IMR-90 (cell line): Measurements from ENCODE around the gene TSHZ1. TPM values are rescaled to one million over a fixed set of nuclear protein-coding genes. Genes with fewer than 3 reads are reported as not detected.

Experiments
- ATAC-seq: fragments of 200-7000 bp; cut with Tn5 transposase; 2 replicates; pipeline ENCODE4 v1.9.1; 2020; ENCODE audit warnings: low read depth, mild to moderate bottlenecking, moderate library complexity
- BruUV-seq: library from RNA; stranded (reverse); fragments of 400-500 nt; replicated peaks from 2 replicates; lab custom pipeline; 2021; lab: Mats Ljungman, UMichigan
- CTCF ChIA-PET: fragments of 300-600 bp; formaldehyde crosslinking; extraction: SDS; loops from one replicate; lab custom pipeline; 2021; ENCODE audit warnings: antibody characterized with exemption; lab: Yijun Ruan, JAX
- POLR2A ChIA-PET: fragments of 300-600 bp; sonication (Branson Sonifier 250); formaldehyde crosslinking; loops from one replicate; lab custom pipeline; 2022; ENCODE audit warnings: antibody characterized with exemption; ENCODE audit not compliant: unreplicated experiment; lab: Charles Lee
- DNase-seq: peaks from one replicate; pipeline ENCODE4 v3.0.0; 2013
- H2AFZ ChIP-seq: replicated peaks from 2 replicates; pipeline ENCODE3; 2013; ENCODE audit warnings: low read length, mild to moderate bottlenecking; ENCODE audit not compliant: poor library complexity
- H2AK5ac ChIP-seq: 2 replicates; pipeline ENCODE4 v1.6.1; 2013; ENCODE audit warnings: low read depth, low read length, inconsistent platforms
- H2AK9ac ChIP-seq: replicated peaks from 2 replicates; pipeline ENCODE3; 2013; ENCODE audit warnings: mild to moderate bottlenecking, low read depth, low read length, moderate library complexity; ENCODE audit not compliant: poor library complexity
- H2BK120ac ChIP-seq: 2 replicates; pipeline ENCODE4 v1.6.1; 2013; ENCODE audit warnings: low read depth, low read length, inconsistent platforms
- H2BK15ac ChIP-seq: 3 replicates; pipeline ENCODE4 v1.6.1; 2013; ENCODE audit warnings: low read depth, low read length, inconsistent platforms
- H2BK20ac ChIP-seq: 2 replicates; pipeline ENCODE4 v1.6.1; 2013; ENCODE audit warnings: low read depth, mild to moderate bottlenecking, inconsistent platforms, low read length, moderate library complexity
- H2BK5ac ChIP-seq: 2 replicates; pipeline ENCODE4 v1.6.1; 2013; ENCODE audit warnings: mild to moderate bottlenecking, low read depth, low read length, inconsistent platforms; ENCODE audit not compliant: poor library complexity, severe bottlenecking
- H3K14ac ChIP-seq: replicated peaks from 2 replicates; pipeline ENCODE4 v1.6.1; 2013; ENCODE audit warnings: low read depth, low read length, inconsistent platforms
- H3K18ac ChIP-seq: 2 replicates; pipeline ENCODE4 v1.6.1; 2013; ENCODE audit warnings: low read depth, low read length, control low read depth
- H3K23ac ChIP-seq: 2 replicates; pipeline ENCODE4 v1.6.1; 2013; ENCODE audit warnings: low read depth, low read length, inconsistent platforms
- H3K27ac ChIP-seq: 2 replicates; pipeline ENCODE4 v1.5.1; 2013; ENCODE audit warnings: mild to moderate bottlenecking, control low read depth, low read length; ENCODE audit not compliant: insufficient read depth
- H3K27me3 ChIP-seq: 2 replicates; pipeline ENCODE4 v1.6.1; 2013; ENCODE audit warnings: low read length; ENCODE audit not compliant: control insufficient read depth, insufficient read depth
- H3K36me3 ChIP-seq: 2 replicates; pipeline ENCODE4 v1.6.1; 2013; ENCODE audit warnings: low read length, mixed read lengths; ENCODE audit not compliant: control insufficient read depth, insufficient read depth
- H3K4ac ChIP-seq: 2 replicates; pipeline ENCODE4 v1.6.1; 2013; ENCODE audit warnings: low read depth, low read length, inconsistent platforms
- H3K4me1 ChIP-seq: 2 replicates; pipeline ENCODE4 v1.6.1; 2013; ENCODE audit warnings: low read length, mixed read lengths; ENCODE audit not compliant: control insufficient read depth, insufficient read depth
- H3K4me2 ChIP-seq: 2 replicates; pipeline ENCODE4 v1.6.1; 2013; ENCODE audit warnings: low read depth, mild to moderate bottlenecking, control low read depth, low read length, moderate library complexity
- H3K4me3 ChIP-seq: 2 replicates; pipeline ENCODE4 v1.5.1; 2013; ENCODE audit warnings: low read depth, mild to moderate bottlenecking, control low read depth, low read length, moderate library complexity; ENCODE audit not compliant: insufficient read depth
- H3K56ac ChIP-seq: 2 replicates; pipeline ENCODE4 v1.6.1; 2013; ENCODE audit warnings: low read length, inconsistent platforms; ENCODE audit not compliant: insufficient read depth; ENCODE audit errors: extremely low read depth
- H3K79me1 ChIP-seq, 2 experiments: 2 replicates each; pipeline ENCODE4 v1.6.1; 2013; ENCODE audit warnings: low read length in 2 of 2, inconsistent platforms in 1 of 2, low read depth in 1 of 2
- H3K9ac ChIP-seq: 2 replicates; pipeline ENCODE4 v1.6.1; 2013; ENCODE audit warnings: low read depth, low read length, control low read depth
- H3K9me1 ChIP-seq: 2 replicates; pipeline ENCODE4 v1.6.1; 2013; ENCODE audit warnings: low read length, inconsistent platforms; ENCODE audit not compliant: insufficient read depth
- H3K9me3 ChIP-seq: 2 replicates; pipeline ENCODE4 v1.6.1; 2013; ENCODE audit warnings: low read length; ENCODE audit not compliant: control insufficient read depth, insufficient read depth
- H4K20me1 ChIP-seq: 2 replicates; pipeline ENCODE4 v1.6.1; 2013; ENCODE audit warnings: low read length, inconsistent platforms; ENCODE audit not compliant: insufficient read depth
- H4K5ac ChIP-seq: 2 replicates; pipeline ENCODE4 v1.6.1; 2013; ENCODE audit warnings: mild to moderate bottlenecking, low read depth, low read length, control low read depth
- H4K8ac ChIP-seq, 2 experiments: 2 replicates each; pipeline ENCODE4 v1.6.1; 2013; ENCODE audit warnings: low read depth in 2 of 2, low read length in 2 of 2, control low read depth in 1 of 2, inconsistent platforms in 1 of 2
- H4K91ac ChIP-seq: 2 replicates; pipeline ENCODE4 v1.6.1; 2013; ENCODE audit warnings: low read depth, low read length, inconsistent platforms; ENCODE audit not compliant: insufficient read depth
- CHD1 ChIP-seq: IDR thresholded peaks from 2 replicates; pipeline ENCODE4 v1.6.1; 2012; ENCODE audit warnings: low read depth, low read length, improper control_type of control experiment
- CTCF ChIP-seq: conservative IDR thresholded peaks from 2 replicates; pipeline ENCODE4 v1.5.1; 2012; ENCODE audit warnings: mild to moderate bottlenecking, low read depth, low read length, improper control_type of control experiment
- ELK1 ChIP-seq: fragments of 150-350 bp; IDR thresholded peaks from 2 replicates; pipeline ENCODE4 v1.6.1; 2016; ENCODE audit warnings: low read depth, mild to moderate bottlenecking, low read length, moderate library complexity, borderline replicate concordance
- FOS ChIP-seq: fragments of 150-350 bp; IDR thresholded peaks from 2 replicates; pipeline ENCODE4 v1.6.1; 2016; ENCODE audit warnings: low read depth, low read length
- MAFK ChIP-seq: IDR thresholded peaks from 2 replicates; pipeline ENCODE4 v1.6.1; 2012; ENCODE audit warnings: low read depth, low read length, improper control_type of control experiment
- MAZ ChIP-seq: IDR thresholded peaks from 2 replicates; pipeline ENCODE4 v1.6.1; 2012; ENCODE audit warnings: low read depth, mild to moderate bottlenecking, low read length, improper control_type of control experiment, moderate library complexity, borderline replicate concordance
- MXI1 ChIP-seq: IDR thresholded peaks from 2 replicates; pipeline ENCODE4 v1.6.1; 2012; ENCODE audit warnings: low read depth, mild to moderate bottlenecking, low read length, moderate library complexity, borderline replicate concordance
- NFE2L2 ChIP-seq: fragments of 150-350 bp; IDR thresholded peaks from 2 replicates; pipeline ENCODE4 v1.6.1; 2016; ENCODE audit warnings: low read depth, mild to moderate bottlenecking, low read length
- POLR2A ChIP-seq: IDR thresholded peaks from 2 replicates; pipeline ENCODE4 v1.6.1; 2012; ENCODE audit warnings: mild to moderate bottlenecking, low read depth, low read length
- RAD21 ChIP-seq: IDR thresholded peaks from 2 replicates; pipeline ENCODE4 v1.6.1; 2012; ENCODE audit warnings: low read length, improper control_type of control experiment
- RCOR1 ChIP-seq: IDR thresholded peaks from 2 replicates; pipeline ENCODE4 v1.6.1; 2012; ENCODE audit warnings: mild to moderate bottlenecking, low read length, improper control_type of control experiment; ENCODE audit not compliant: insufficient replicate concordance
- RFX5 ChIP-seq: IDR thresholded peaks from 2 replicates; pipeline ENCODE4 v1.8.0; 2012; ENCODE audit warnings: low read depth, mild to moderate bottlenecking, low read length, moderate library complexity
- SMC3 ChIP-seq: fragments of 150-350 bp; IDR thresholded peaks from 2 replicates; pipeline ENCODE4 v1.6.1; 2016; ENCODE audit warnings: low read depth, mild to moderate bottlenecking, antibody characterized with exemption, low read length, moderate library complexity
- WGBS, 2 experiments: methylation state at CpG; one replicate each; pipeline versions ENCODE4 v1.1.5 to v1.1.7; 2013; ENCODE audit warnings: missing lambda C conversion rate in 2 of 2; ENCODE audit not compliant: insufficient read length in 1 of 2; ENCODE audit errors: extremely low coverage in 2 of 2; 5-methylcytosine and 5-hydroxymethylcytosine counted together
- dilution Hi-C: fragments of 300-500 bp; cut with HindIII; formaldehyde crosslinking; loops from one replicate; pipeline ENCODE4 v1.14.3; 2018; ENCODE audit warnings: low sequenced_read_pairs; ENCODE audit not compliant: unreplicated experiment
- in situ Hi-C: fragments of 300-500 bp; cut with MboI; formaldehyde crosslinking; loops from 3 replicates; pipeline ENCODE4 v1.14.3; 2019; ENCODE audit warnings: low sequenced_read_pairs, inconsistent platforms, mixed read lengths
- intact Hi-C: fragments of 100-400 bp; cut with micrococcal nuclease; formaldehyde crosslinking; loops from 2 replicates; pipeline ENCODE4 v1.10.0; 2022
- polyA plus RNA-seq, 3 experiments: library from polyadenylated mRNA; depleted of rRNA; stranded (reverse); fragments of >200 nt; gene quantifications; 2 replicates each; pipeline ENCODE4 v1.2.3, GENCODE V29; 2012; ENCODE audit warnings: low replicate concordance in 1 of 3
- total RNA-seq: library from RNA; depleted of rRNA; stranded (reverse); fragments of >200 nt; gene quantifications from 2 replicates; pipeline ENCODE4 v1.2.3, GENCODE V29; 2012

TSHZ1 gene
- total and polyA plus RNA-seq, 2 of the 4 experiments (the other 2 are of a cell fraction): 7.1 to 10.0 TPM

GRCh38 chr18:75231053-75231406 lies 20.4 kb downstream of the TSHZ1 start (continued):
- TF ChIP-seq CTCF: no peak

GRCh38 chr18:75234901-75235300 lies 24.3 kb downstream of the TSHZ1 start:
- no peak overlapping the region for H3K23ac ChIP-seq
- BruUV-seq: no TSS peak
- no peak overlapping the region for H3K14ac ChIP-seq
- no peaks in the 10 kb centered on the region for H3K27me3 ChIP-seq
- no peak overlapping the region for H4K8ac ChIP-seq
- DNase-seq (no peak), ATAC-seq (no peak)
- ChIA-PET CTCF (no interaction called here), POLR2A (no interaction called here)
- peaks cover 8% of the 10 kb centered on the region; the same call in 1 of the 2 replicates for H3K36me3 ChIP-seq
- H4K5ac ChIP-seq: no peak overlapping the region
- H3K4ac ChIP-seq: no peak overlapping the region
- no peaks in the 10 kb centered on the region for H3K9me3 ChIP-seq
- 0 out of 2 replicates have a peak, but pooled peaks cover 2% of the 10 kb centered on the region for H3K4me1 ChIP-seq
- no peak overlapping the region for H2BK15ac ChIP-seq
- no peak overlapping the region for H2AK9ac ChIP-seq
- no peak overlapping the region for H3K4me2 ChIP-seq
- H2AFZ ChIP-seq: no peak overlapping the region
- no peak overlapping the region for H3K18ac ChIP-seq
- no peak overlapping the region for H3K56ac ChIP-seq
- no peak overlapping the region for H3K4me3 ChIP-seq
- dilution Hi-C loops: no loop called here
- H2BK5ac ChIP-seq: no peak overlapping the region
- H4K20me1 ChIP-seq: peaks cover 3% of the 10 kb centered on the region; the same call in 1 of the 2 replicates
- WGBS, 2 experiments: no CpG with 5 or more reads among the region's 12 CpGs
- peaks cover 26 to 50% of the 10 kb centered on the region in 2 experiments for H3K79me1 ChIP-seq
- no peak overlapping the region for H3K9ac ChIP-seq
- peaks cover 16% of the 10 kb centered on the region for H3K9me1 ChIP-seq
- no peak overlapping the region for H2BK120ac ChIP-seq
- no peak overlapping the region for H3K27ac ChIP-seq
- intact Hi-C loops: no loop called here
- no peak overlapping the region for H2AK5ac ChIP-seq
- no peak overlapping the region for H2BK20ac ChIP-seq
- H4K91ac ChIP-seq: no peak overlapping the region
- in situ Hi-C loops: no loop called here
- no peak for TF ChIP-seq FOS
- TF ChIP-seq CTCF: no peak
- TF ChIP-seq MAZ: no peak
- no peak for TF ChIP-seq SMC3
- no peak for TF ChIP-seq MAFK
- no peak for TF ChIP-seq NFE2L2
- TF ChIP-seq RFX5: no peak
- no peak for TF ChIP-seq MXI1
- TF ChIP-seq RAD21: no peak
- no peak for TF ChIP-seq RCOR1
- TF ChIP-seq POLR2A: no peak
- no peak for TF ChIP-seq CHD1
- no peak for TF ChIP-seq ELK1
